Mammary epithelial cell (primary cell): ENCODE measurements around the gene PTPMT1.

ENCODE experiments used
- EZH2 ChIP-seq: IDR thresholded peaks from 2 replicates; pipeline ENCODE4 v1.6.1; 2012; ENCODE audit warnings: low read length, inconsistent platforms, borderline replicate concordance
- TF ChIP-seq, protein P1 (sequence below), 2 donors: IDR thresholded peaks in 1 of 2; conservative IDR thresholded peaks in 1 of 2; 2 replicates each; pipeline ENCODE4 v1.5.1; 2011 to 2012; ENCODE audit warnings: inconsistent platforms in 2 of 2, low read length in 2 of 2, mild to moderate bottlenecking in 2 of 2, control low read depth in 1 of 2, low read depth in 1 of 2; ENCODE audit not compliant: insufficient read depth in 1 of 2; ENCODE audit errors: extremely low read depth in 1 of 2

DNA sequence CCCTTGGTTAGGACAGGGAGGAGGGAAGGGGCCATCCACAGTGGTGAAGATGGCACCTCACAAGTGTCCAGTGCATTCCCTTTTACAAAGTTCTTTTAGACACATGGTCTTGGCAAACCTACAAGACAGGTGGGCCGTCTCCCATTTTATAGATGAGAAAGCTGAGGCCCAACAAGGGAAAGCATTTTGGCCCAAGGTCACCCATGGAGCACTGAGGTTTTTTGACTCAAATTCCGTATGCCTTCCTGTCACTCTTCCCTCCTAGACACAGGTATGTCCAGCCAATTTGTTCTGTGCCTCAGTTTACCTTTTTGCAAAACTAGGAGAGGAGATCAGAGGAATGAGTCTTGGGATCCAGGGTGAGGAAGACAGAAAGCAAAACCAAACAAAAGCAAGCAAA is 27.6 kb downstream of the PTPMT1 start:
- TF ChIP-seq, protein P1, sequence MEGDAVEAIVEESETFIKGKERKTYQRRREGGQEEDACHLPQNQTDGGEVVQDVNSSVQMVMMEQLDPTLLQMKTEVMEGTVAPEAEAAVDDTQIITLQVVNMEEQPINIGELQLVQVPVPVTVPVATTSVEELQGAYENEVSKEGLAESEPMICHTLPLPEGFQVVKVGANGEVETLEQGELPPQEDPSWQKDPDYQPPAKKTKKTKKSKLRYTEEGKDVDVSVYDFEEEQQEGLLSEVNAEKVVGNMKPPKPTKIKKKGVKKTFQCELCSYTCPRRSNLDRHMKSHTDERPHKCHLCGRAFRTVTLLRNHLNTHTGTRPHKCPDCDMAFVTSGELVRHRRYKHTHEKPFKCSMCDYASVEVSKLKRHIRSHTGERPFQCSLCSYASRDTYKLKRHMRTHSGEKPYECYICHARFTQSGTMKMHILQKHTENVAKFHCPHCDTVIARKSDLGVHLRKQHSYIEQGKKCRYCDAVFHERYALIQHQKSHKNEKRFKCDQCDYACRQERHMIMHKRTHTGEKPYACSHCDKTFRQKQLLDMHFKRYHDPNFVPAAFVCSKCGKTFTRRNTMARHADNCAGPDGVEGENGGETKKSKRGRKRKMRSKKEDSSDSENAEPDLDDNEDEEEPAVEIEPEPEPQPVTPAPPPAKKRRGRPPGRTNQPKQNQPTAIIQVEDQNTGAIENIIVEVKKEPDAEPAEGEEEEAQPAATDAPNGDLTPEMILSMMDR (conservative IDR thresholded peaks at IDR 0.05 in 1 of 2, IDR thresholded peaks at IDR 0.05 in 1 of 2; ENCODE audit: extremely low read depth in 1 of 2, insufficient read depth in 1 of 2, low read depth in 1 of 2, low read length in 2 of 2) = no peak
- TF ChIP-seq EZH2 = no peak
